ENCODE measurements around the gene FOXP3.

Gene FOXP3

GRCh38 chrX:49258749-49259124 lies 5.8 kb downstream of the FOXP3 start:
- DNase-seq (ENCODE audit: low read depth, low spot score) = no peak
- no peak overlapping the region for H3K4me3 ChIP-seq (ENCODE audit: low read depth, low read length)

GRCh38 chrX:49257846-49258748 lies 6.4 kb downstream of the FOXP3 start:
- DNase-seq (ENCODE audit: low read depth, low spot score) = no peak

More at GRCh38 chrX:49258749-49259124, 5.8 kb downstream of the FOXP3 start:
- TF ChIP-seq, protein P1, sequence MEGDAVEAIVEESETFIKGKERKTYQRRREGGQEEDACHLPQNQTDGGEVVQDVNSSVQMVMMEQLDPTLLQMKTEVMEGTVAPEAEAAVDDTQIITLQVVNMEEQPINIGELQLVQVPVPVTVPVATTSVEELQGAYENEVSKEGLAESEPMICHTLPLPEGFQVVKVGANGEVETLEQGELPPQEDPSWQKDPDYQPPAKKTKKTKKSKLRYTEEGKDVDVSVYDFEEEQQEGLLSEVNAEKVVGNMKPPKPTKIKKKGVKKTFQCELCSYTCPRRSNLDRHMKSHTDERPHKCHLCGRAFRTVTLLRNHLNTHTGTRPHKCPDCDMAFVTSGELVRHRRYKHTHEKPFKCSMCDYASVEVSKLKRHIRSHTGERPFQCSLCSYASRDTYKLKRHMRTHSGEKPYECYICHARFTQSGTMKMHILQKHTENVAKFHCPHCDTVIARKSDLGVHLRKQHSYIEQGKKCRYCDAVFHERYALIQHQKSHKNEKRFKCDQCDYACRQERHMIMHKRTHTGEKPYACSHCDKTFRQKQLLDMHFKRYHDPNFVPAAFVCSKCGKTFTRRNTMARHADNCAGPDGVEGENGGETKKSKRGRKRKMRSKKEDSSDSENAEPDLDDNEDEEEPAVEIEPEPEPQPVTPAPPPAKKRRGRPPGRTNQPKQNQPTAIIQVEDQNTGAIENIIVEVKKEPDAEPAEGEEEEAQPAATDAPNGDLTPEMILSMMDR (IDR thresholded peaks at IDR 0.05; ENCODE audit: low read depth, low read length) = no peak
- in situ Hi-C loops (cut with HindIII; ENCODE audit: low sequenced_read_pairs) = no loop called here

GRCh38 chrX:49257074-49257790 lies 7.3 kb downstream of the FOXP3 start:
- no peak overlapping the region for H3K4me3 ChIP-seq (ENCODE audit: low read depth, low read length)
- in situ Hi-C loops (cut with HindIII; ENCODE audit: low sequenced_read_pairs) = no loop called here
- DNase-seq (ENCODE audit: low read depth, low spot score) = no peak
- TF ChIP-seq, protein P1 (IDR thresholded peaks at IDR 0.05; ENCODE audit: low read depth, low read length) = no peak

More at GRCh38 chrX:49257846-49258748, 6.4 kb downstream of the FOXP3 start:
- in situ Hi-C loops (cut with HindIII; ENCODE audit: low sequenced_read_pairs) = no loop called here
- no peak overlapping the region for H3K4me3 ChIP-seq (ENCODE audit: low read depth, low read length)
- TF ChIP-seq, protein P1 (IDR thresholded peaks at IDR 0.05; ENCODE audit: low read depth, low read length) = no peak

DNA sequence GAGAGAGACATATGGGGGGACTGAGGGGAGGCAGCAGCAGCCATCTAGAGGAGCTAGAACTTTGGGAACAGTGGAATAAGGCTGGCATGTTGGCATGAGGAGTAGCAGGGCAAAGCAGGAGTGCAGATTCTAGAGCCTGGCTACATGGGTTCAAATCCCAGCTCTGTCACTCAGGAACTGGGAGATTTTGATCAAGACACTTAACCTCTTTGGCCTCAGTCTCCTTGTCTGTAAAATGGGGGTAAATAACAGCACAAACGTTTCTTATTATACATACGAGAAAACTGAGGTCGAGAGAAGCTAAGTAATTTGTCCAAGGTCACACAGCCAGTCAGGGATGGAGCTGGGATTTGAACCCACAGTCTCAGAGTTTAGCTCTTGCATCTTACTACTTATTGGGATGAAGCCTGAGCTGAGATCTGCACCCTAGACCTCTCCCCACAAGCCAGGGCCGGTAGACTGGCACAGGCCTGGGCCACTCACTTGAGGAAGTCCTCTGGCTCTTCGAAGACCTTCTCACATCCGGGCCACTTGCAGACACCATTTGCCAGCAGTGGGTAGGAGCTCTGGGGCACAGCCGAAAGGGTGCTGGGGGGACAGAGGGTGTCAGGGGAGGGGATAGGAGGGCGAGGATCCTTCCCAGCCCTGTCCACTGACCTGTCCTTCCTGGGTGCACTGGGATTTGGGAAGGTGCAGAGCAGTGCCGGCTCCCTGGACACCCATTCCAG lies 8.1 kb downstream of the FOXP3 start:
- DNase-seq (ENCODE audit: low read depth, low spot score) = no peak
- TF ChIP-seq, protein P1 (IDR thresholded peaks at IDR 0.05; ENCODE audit: low read depth, low read length) = no peak
- in situ Hi-C loops (cut with HindIII; ENCODE audit: low sequenced_read_pairs) = no loop called here
- no peak overlapping the region for H3K4me3 ChIP-seq (ENCODE audit: low read depth, low read length)

- TF ChIP-seq, protein P1 (IDR thresholded peaks at IDR 0.05; ENCODE audit: low read depth, low read length) = no peak
- no peak overlapping the region for H3K4me3 ChIP-seq (ENCODE audit: low read depth, low read length)
- DNase-seq (ENCODE audit: low read depth, low spot score) = no peak
- in situ Hi-C loops (cut with HindIII; ENCODE audit: low sequenced_read_pairs) = no loop called here
Observed at GRCh38 chrX:49254639-49255038, 9.9 kb downstream of the FOXP3 start.

DNA sequence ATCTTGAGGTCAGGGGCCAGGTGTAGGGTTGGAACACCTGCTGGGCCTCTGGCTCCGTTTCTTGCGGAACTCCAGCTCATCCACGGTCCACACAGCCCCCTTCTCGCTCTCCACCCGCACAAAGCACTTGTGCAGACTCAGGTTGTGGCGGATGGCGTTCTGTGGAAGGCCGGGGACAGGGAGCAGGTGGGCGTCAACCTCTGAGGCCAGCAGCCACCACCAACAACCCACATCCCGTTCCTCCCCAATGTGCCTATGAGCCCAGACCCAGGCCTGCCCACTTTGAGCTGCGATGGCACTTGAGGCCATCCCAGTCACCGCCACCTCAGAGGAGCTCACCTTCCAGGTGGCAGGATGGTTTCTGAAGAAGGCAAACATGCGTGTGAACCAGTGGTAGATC lies 13.2 kb downstream of the FOXP3 start:
- in situ Hi-C loops (cut with HindIII; ENCODE audit: low sequenced_read_pairs) = no loop called here
- H3K4me3 ChIP-seq (ENCODE audit: low read depth, low read length) = no peak overlapping the region
- TF ChIP-seq, protein P1 (IDR thresholded peaks at IDR 0.05; ENCODE audit: low read depth, low read length) = no peak

More for the DNA sequence above, 13.2 kb downstream of the FOXP3 start:
- no peak for DNase-seq (ENCODE audit: low read depth, low spot score)

All from astrocyte of the spinal cord (primary cell).